Activated gamma-delta T cell (primary cell): Measurements from ENCODE around the gene TDRD10.
"Not testable (repeated sequence)": the region's sequence is repeated elsewhere in the genome, so short reads cannot be mapped to it uniquely, and the experiment has no call there.

Experiments used
- DNase-seq: peaks from one replicate; lab custom pipeline; 2025; lab: John Stamatoyannopoulos, UW

The TDRD10 gene

DNA sequence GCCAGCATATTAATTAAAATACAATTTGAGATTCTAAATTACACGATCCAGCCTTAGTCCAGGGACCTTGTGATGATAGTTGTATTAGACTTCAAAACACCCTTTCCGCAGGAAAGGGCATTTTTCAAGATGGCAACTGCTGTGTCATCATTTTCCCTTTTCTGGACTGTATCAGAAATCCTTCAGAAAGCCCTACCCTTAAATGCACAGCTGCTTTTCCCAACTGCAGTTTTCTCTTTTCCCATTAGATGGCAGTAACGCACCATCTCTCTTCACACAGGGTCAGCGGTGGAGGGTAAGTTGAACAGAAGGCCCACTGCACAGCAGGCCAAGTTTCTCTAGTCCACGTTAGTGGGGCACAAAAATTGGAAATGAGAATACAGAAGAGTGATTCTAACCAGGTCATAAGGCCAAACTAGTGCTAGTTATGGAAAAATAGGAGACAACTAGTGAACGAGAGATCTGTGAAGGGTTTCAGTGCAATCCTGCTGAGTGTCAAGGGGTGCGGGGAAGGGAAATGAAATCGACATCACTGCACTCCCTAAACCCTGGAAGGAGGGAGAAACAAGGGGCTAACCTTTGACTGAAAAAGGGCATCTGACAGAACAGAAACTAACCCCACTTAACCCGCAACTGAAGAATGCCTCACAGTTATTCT lies 22.1 kb upstream of the TDRD10 start:
- no peak for DNase-seq

DNA sequence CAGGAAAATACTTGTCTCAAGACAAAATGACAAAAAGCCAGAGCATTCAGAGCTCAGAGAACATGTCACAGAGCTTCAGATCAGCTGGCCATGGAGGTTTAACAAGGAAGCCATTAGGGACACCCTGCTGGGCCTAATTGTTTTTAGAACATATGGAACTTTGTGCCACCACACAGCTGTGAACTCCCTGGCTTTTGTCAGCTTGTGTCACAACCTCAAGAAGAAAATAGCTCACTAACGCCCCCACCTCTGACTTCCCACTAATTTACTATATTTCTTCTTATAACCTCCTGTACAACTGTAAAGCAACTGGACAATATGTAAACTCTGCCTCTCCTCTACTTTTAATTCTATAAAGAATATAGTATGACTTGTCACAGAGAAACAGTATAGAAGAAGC lies 21.0 kb upstream of the TDRD10 start:
- DNase-seq = no peak

DNA sequence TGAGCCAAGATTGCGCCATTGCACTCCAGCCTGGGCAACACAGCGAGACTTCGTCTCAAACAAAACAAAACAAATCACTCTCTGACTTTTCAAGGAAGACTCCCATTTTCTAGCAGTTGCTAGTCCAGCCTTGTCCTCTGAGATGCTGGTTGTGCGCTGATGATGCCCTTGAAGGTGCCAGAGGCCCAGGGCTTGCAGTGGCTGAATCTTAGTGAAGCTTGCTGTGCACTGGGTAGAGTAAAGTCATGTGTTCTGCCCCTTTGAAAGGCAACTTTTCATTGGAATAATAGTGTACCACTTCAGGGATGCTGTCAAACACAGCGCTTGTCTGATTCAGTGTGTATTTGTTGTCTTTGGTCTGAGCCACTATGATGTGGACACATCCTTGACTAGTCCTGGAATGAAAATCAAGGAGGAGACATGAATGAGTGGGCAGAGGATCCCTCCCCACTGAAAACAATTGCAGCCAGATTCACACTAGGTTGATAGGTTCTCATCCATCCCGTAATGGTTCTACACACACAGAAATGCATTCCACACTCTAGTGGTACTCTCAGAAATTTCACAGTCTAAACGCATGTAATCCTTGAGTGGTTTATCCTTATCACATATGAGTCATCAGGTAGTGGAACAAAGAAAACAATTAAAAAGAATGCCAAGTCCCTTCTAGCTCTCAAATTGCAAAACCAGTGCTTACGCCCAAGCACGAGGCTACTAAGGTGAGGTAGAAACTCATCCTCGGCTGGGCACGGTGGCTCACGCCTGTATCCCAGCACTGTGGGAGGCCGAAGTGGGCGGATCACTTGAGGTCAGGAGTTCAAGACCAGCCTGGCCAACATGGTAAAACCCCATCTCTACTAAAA lies 17.8 kb upstream of the TDRD10 start:
- no peak for DNase-seq

DNA sequence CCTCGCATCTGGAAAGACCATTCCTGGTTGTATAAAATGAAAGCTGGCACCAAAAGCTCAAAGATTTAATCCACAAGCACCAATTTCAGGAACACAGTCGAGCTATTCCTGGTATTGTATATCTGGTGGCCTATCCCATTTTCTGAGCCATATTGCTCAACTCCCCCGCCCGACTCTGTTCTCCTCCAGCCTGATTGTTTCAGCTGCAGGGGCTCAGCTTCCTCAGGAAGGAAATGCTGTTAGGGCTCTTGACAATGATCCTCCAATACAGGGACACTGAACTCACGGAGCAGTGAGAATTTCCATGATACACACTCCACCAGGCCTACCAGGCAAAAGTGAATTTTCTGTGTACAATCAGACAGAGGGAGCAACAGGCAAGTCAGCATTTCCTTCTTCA lies 16.9 kb upstream of the TDRD10 start:
- no peak for DNase-seq

DNA sequence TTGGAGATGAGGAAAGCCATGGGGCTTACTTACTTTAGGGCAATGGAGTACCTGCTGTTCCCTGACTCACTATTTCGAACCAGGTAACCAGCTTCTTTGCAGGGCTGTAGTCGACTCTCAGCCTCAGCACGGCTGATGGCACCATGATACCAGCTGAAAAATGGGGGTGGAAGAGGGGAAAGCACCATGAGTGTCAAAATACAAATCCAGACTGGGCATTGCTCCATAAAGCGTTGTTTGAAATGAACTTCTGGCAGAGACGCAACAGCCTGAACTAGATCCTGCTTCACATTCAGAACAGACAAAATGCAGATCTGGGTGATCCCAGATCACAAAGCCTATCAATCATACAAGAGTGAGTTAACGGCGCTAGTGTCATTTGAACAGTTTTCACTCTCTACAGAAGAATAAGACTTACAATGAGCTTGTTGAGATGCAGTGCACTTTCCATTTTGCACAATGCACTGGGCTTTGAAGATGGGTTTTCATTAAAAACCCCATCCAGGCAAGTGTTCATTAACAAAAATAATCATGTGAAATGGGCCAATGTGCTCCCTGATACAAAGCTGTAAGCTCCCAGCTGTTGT lies 16.0 kb upstream of the TDRD10 start:
- no peak for DNase-seq

DNA sequence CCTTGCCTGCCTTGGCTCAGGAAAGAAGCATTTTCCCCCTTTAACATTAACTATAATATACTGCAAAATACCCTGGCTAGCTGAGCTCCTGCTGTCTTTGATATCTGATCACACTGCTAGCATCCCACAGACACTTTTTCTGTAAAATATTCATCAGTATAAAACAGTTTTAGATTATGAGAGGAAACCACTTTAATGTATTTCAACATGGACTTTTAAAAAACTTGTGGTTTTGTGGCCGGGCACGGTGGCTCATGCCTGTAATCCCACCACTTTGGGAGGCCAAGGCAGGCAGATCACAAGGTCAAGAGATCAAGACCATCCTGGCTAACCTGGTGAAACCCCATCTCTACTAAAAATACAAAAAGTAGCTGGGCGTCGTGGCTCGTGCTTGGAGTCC lies 15.3 kb upstream of the TDRD10 start:
- not testable (repeated sequence) for DNase-seq

DNA sequence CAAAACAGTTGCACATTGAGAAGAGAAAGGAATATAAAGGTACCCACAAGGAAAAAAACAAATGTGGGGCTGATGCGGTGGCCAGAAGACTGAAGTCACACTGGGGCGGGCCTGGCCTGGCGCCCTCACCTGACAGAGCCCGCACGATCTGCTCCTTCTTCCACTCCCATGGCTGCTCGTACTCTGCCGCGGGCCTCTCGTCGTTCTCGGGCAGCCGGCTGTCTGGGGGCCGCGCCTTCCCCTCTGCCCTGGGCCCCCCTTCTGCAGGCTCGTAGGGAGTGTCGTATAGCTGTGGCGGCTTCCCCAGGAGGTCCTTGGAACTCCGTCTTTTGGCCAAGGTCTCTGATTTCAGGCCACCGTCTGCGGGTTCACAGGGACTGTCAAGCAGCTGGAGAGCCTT lies 13.1 kb upstream of the TDRD10 start:
- DNase-seq = no peak

DNA sequence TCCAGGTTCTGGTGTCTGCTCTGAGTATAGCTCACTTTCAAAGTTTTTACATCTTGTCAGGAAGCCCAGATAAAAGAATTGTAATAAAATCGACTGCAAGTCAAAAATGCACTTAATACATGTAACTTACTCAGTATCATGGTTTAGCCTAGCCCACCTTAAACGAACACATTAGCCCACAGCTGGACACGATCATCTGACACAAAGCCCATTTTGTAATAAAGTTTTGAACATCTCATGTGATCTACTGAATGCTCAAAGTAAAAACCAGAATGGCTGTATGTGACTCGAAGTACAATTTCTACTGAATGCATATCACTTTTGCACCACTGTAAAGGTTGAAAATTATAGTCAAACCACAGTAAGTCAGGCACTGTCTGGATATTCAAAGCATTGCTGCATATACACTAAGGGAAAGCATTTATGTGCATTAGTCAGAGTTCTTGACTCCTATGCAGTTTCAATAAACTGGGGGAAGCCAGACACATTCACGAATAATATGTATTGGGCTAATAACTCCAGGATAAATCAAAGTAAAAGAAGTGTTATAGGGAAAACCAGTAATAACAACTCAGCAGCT lies 12.2 kb upstream of the TDRD10 start:
- DNase-seq = no peak

DNA sequence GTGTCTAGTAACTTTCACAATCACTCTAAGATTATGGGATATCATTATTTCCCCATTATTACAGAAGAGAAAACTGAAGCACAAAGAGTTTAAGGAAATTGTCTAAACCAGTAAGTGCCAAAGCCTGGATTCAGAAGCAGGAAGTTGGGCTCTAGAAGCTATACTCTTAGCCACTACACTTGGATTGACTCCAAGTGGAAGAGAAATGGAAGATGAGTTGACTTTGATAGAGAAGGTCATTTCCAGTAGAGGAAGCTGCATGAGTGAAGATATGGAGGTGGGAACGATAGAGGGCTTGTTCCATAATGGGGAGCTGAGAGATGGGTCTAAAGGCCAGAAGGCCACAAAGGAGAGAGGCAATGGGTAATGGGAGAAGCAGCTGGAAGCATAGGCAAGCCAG lies 11.7 kb upstream of the TDRD10 start:
- DNase-seq = no peak

DNA sequence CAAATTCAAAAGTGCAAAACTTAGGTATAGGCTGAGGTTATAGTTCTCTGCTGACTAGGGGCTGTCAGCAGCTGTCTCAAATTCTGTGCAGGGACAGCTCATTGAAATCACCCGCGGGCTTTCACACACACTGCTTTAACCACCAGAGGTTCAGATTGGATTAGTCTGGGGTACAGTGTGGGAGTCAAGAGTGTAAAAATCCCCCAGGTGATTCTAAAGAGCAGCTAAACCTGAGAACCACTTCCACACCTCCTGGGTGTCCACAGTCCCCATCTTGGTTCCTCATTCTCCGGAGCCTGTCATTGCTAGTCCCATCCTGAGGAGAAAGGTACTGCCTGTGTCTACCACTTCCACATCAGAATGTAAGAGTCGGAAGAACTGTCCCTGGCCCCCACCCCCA lies 9.9 kb upstream of the TDRD10 start:
- DNase-seq = no peak

DNA sequence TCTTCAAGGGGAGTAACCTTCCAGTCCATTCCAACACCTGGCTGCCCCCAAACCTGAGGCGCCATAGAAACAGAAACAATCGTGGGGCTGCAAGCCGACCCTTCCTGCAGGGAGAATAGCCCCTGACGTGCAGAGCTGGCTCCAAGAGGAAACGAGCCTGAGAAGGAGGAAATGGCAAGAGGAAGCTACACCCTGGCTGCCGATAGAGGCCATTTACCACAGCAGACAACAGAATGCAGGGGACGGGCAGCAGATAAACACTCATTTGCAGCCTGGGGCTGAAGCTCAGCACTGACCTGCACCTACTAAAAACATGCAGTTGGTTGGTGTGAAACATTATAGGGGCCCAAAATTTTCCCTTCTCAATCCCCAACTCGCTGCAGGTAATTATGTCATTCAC lies 8.7 kb upstream of the TDRD10 start:
- DNase-seq = no peak

DNA sequence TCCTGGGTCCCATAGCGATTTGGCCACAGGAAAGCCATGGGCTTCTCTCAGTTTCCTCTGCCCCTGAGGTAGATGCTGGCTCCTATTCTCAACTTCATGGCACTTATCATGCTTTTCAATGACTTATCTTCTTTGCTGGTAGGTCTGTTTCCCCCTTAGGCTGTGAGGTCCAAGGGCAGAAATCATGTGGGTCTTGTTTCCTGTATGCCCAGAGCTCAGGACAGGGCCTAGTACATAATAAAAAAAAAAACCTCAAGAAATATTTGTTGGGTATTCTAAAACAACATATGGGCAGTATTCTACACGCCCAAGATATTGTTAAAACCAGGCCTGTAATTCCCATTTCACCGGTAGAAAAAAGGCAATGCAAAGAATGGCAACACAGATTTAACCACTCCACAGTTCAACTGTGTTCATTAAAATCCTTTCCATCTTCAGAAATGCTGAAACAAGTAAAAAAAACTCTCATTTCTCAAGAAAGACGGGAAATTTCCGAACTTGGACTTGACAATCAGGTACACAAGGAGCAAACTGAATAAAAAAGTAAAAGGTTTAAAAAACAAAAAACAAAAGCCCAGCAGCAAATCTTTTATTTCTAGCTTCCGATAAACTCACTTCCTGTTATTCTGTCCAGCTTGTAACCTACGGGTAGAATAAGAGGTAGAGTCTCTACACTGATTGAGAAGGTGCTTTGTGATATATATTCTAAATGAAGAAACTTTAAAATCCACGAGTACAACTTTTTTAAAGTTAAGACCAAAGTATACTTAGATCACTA lies 6.3 kb upstream of the TDRD10 start:
- no peak for DNase-seq

DNA sequence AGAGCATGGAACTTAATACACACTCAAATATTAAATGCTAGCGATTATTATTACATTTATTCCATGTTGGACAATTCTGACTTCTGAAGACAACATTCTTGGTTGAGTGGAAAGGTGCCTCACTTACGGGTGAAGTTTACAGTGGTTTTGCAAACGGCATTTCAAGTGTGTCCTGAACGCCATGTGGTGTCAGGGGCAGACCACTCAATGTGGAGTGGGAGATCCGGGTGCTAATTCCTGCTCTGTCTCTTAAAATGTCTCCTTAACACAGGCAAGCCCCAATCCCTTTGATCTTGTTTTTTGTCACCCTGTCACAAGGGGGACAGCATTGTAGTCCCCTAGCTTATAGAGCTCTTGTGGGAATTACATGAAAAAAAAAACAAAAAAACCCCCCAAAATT lies 5.6 kb upstream of the TDRD10 start:
- no peak for DNase-seq

DNA sequence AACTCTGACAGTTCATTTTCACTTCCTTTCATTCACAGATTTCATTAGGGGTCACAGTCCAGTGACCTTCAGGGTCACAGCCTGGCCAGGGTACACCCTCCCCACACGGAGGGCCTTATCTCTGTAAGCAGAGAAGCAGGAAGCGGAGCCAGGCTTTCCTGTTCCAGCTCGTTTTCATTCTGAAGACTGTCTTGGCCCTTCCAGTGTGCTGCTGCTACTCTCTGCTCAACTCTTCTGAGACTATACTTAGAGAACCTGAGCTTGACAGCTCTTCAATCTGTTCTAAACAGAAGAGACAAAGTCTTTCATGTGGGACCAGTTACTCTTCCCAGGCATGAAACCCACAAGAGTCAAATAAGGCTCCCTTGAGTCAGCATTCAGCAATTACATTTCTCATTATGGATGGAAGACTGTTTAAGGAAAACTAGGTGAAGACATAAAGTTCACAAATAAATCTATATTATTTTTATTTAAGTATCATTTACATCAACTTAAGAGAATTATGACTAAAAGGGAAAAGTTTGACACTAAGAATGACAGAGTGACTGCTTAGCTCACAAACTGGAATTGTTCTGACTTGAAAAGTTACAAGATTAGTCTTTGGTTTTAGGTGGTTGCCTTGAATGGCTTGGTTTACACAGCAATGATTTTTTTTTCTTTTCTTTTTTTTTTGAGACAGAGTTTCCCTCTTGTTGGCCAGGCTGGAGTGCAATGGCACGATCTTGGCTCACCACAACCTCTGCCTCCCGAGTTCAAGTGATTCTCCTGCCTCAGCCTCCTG lies 4.8 kb upstream of the TDRD10 start:
- no peak for DNase-seq

DNA sequence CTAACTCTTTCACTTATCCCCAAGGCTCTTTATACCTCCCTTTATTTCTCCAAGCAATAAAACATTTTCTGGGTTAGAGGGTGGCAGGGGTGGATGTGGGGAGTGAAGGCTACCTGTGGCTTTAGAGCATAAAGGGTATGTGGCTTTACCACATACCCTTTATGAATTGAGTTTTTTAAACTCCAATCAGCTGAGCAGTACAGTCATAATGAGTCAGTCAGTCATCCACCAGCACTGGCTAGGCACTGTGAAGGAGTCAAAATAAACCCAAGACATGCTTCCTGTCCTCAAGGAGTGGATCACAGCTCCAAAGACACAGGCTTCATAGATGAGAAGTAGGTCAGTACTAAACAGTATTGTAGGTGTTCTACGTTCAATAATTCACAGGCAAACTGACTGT lies 2.6 kb upstream of the TDRD10 start:
- DNase-seq = no peak

DNA sequence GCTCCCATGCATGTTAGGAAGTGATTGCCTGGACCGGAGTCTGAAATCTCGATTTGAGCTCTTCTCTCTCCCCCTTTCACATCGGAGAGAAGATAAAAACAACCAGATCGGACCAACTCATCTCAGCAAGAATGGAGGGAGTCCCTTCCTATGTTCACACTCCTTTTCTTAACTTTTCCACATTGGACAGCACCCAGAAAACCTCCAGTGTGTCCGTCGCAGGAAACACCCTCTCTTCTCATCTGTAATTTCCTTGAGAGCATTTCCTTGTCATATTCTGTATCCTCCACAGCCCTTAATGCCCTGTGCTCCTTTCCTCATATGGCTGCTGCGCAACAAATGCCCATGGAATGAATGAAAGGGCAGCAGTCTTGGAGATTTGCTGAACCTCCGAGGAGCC lies 1.5 kb upstream of the TDRD10 start:
- no peak for DNase-seq

DNA sequence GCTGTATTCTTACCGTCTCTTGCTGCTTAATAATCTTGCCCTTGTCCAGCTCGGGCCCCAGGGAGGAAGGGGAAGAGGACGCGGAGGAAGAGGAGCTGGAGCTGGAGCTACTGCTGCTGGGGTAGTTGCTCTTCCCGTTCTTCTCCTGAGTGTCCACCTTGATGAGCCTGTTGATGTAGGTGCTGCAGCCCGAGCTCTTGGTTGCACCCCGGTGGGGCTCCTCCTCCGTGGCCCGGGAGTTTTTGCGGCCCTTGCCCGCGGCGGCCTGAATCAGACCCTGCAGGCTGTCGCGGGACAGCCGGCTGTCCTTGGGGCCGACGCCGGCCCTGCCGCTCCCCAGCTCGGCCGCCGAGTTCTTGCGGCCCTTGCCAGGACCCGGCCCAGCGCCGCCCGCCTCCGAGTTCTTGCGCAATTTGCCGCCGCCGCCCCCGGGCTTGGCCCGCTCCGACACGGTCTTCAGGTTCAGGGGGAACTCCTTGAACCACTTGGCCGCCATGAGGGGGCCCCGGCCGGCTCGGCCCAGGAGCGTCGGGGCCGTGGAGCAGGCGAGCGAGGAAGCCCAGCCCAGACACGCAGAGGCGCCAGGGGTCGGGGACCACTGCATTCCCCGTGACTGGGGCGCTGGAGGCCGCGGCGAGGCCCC lies 475 bp upstream of the TDRD10 start:
- DNase-seq = no peak

DNA sequence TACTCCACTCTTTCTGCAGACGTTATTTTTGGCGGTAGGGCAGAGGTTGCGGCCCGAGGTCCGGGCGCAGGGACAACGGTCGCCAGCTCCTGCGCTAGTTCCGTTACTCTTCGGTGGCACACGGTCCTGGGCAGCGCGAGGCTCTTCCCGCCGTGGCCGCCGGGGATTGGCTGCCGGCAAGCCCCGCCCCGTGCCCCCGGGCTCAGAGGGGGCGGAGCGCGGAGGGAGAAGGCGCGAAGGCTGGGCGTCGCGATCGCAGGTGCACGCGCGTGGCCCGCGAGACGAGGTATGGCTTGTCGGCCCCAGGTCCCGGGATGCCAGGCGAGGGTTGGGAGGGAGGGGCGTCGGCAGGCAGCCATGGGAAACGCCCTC lies 711 bp downstream of the TDRD10 start:
- no peak for DNase-seq

DNA sequence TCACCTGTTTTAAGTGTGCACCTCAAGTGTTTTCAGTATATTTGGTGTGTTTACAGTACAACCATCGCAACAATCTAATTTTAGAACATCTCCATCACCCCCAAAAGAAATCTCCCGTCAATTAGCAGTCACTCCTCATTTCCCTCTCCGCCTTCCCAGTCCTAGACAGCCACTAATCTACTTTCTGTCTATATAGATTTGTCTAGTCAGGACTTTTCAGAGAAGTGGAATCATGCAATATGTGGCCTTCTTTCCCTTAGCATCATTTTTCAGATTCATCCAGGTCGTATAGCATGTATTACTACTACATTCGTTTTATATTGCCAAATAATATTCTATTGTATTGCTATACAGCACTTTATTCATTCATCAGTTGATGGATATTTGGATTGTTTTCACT lies 1.9 kb downstream of the TDRD10 start:
- no peak for DNase-seq

DNA sequence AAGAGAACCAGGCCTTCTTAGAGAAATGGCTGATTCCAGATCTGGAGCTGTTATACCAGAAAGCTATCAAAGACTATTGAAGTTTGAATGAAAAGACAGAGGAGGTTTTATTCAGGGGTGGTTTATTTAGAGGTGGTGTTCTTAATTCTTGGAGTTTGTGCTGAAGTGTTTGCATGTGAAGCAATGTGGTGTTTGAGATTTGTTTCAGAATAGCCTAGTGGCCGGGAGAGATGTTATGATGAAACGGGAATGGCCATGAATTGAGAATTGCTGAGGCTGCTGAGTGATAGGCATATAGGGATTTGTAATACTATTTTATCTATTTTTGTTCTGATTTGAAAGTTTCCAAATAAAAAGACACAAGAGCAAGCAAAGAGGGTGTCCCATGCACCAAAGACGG lies 10.7 kb downstream of the TDRD10 start:
- DNase-seq = no peak

DNA sequence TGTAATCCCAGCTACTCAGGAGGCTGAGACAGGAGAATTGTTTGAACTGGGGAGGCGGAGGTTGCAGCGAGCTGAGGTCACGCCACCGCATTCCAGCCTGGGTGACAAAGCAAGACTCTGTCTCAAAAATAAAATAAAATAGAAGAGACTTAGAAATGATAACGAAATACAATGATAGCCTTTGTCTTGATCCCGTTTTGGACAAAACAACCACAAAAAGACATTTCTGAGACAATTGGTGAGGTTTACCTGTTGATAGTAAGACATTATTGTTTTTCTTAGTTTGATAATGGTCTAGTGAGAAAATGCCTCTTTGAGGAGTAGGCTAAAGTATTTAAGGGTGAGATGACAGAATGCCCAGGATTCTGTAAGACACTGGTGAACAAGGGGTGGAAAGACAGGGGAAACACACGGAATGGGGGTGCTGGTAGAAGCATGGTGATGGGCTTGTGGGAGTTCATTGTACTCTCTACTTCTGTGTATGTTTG lies 12.1 kb downstream of the TDRD10 start:
- DNase-seq = no peak
